ELF-1 (cell line): Measurements from ENCODE around the gene HSD11B1L.
"Not testable (repeated sequence)": the region's sequence is repeated elsewhere in the genome, so short reads cannot be mapped to it uniquely, and the experiment has no call there.

ENCODE experiments used
- DNase-seq: peaks from one replicate; pipeline ENCODE4 v3.0.0-alpha.2; 2016; ENCODE audit warnings: low read depth, low spot score

Gene HSD11B1L

DNA sequence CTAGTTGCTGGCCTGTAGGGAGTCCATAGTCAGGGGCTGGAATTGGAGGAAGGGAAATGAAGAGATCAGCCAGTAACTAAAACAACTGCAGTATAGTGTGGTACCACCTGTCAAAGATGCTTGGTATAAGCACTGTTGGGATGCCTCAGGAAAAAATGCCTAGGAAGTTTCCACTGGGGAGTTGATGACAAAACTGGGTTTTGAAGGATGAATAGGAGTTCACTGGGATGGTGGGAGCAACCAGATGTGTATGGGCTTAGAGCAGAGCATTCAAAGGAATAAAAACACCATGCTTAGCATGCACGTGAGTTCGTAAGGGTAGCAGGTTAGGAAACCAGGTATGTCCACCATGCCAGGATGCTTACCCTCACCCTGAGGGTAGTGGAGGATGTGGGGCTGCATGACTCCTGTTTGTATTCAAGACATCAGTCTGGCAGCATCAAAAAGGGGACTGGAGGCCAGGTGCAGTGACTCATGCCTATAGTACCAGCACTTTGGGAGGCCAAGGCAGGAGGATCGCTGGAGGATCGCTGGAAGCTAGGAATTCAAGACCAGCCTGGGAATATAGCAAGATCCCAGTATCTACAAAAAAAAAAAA lies 46.7 kb downstream of the HSD11B1L start:
- no peak for DNase-seq

- DNase-seq = not testable (repeated sequence)
Observed at GRCh38 chr19:5733172-5733571, 52.3 kb downstream of the HSD11B1L start.
